Measurements from ENCODE around the gene IGSF22.

DNA sequence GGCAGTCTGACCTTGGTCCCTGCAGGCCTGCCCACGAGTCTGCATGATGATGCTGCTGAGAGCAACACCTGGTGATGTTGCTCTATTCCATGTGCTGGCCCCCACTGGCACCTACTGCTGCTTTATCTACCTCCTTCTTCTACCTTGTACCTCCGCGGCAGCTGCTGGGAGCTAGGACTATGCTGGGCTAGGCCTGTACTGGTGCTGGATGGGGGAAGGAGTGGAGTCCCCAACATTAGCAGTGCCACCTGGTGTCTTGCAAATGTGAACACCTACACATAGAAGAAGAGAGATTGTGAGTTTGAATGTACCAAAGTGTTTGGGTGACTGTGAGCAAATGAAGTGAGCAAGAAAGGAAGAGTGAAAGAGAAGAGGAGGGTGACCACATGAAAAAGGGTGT lies 35.2 kb upstream of the IGSF22 start:
- TF ChIP-seq POLR2AphosphoS5 (IDR thresholded peaks at IDR 0.05; ENCODE audit: low read depth, low read length) (no peak), TAF1 (IDR thresholded peaks at IDR 0.05; ENCODE audit: borderline replicate concordance, insufficient read depth, low read length) (no peak)
